ENCODE data around the gene CACNG3. TPM values are rescaled to one million over a fixed set of nuclear protein-coding genes. Genes with fewer than 3 reads are reported as not detected.
A peak's percentile ranks its signal among the peaks of the same experiment; 100 is the strongest.

Gene CACNG3
- total RNA-seq: not detected in 2 replicates
- not detected for total RNA-seq (2013)
- not detected in 2 replicates for polyA plus RNA-seq
- polyA minus RNA-seq: 0.07 TPM in 1 of 2 replicates, not detected in the other

- Histone ChIP-seq H3K27ac (ENCODE audit: low read length in 2 of 2) (no peak within 1 kb of the TSS), H3K9ac (ENCODE audit: low read length) (no peak within 1 kb of the TSS), H3K4me1 (ENCODE audit: control insufficient read depth in 2 of 2, insufficient read depth in 2 of 2, low read length in 2 of 2) (no peaks in the 10 kb centered on the region), H3K4me3 (ENCODE audit: control extremely low read depth in 1 of 5, extremely low read depth in 1 of 5, insufficient read depth in 1 of 5, low read depth in 2 of 5, low read length in 4 of 5) (no peak within 1 kb of the TSS), H3K4me2 (replicated peaks; ENCODE audit: low read depth, low read length, poor library complexity, severe bottlenecking) (no peak within 1 kb of the TSS), H3K36me3 (replicated peaks in 1 of 2; ENCODE audit: control extremely low read depth in 1 of 2, control insufficient read depth in 1 of 2, extremely low read depth in 1 of 2, insufficient read depth in 2 of 2, low read length in 1 of 2) (no peaks in the 10 kb centered on the region), H2AFZ (ENCODE audit: insufficient read depth, low read depth, low read length, poor library complexity, severe bottlenecking) (no peak within 1 kb of the TSS), H4K20me1 (ENCODE audit: control insufficient read depth, insufficient read depth, low read length, poor library complexity, severe bottlenecking) (no peaks in the 10 kb centered on the region), H3K27me3 (replicated peaks in 1 of 4; ENCODE audit: control extremely low read depth in 1 of 4, control insufficient read depth in 3 of 4, insufficient read depth in 4 of 4, low read length in 3 of 4) (peaks cover 0 to 61% (median 50%) of the 10 kb centered on the region in 4 experiments), H3K9me3 (ENCODE audit: control extremely low read depth in 1 of 3, control insufficient read depth in 2 of 3, insufficient read depth in 1 of 3, low read length in 2 of 3) (peaks cover 0 to 12% (median 0%) of the 10 kb centered on the region in 3 donors), H3K79me2 (ENCODE audit: control insufficient read depth, insufficient read depth, low read length) (no peaks in the 10 kb centered on the region)
- H3K27me3 Mint-ChIP-seq: peaks cover 60% of the 10 kb centered on the region
- no peak within 1 kb of the TSS for H3K4me3 Mint-ChIP-seq
- CTCF ChIA-PET: interaction anchor here (1.0 to 8.5 kb wide), 5 partner anchors 9 to 523 kb away, joined by 4 to 125 read pairs (median 59); no protein-coding TSS in a partner anchor
- DNase-seq (peak; percentile 65), ATAC-seq (ENCODE audit: low read depth) (peak; percentile 63)
- H3K4me1 Mint-ChIP-seq: peaks cover 5% of the 10 kb centered on the region
- WGBS (ENCODE audit: insufficient coverage): 11% methylated on average over 52 of the region's 54 CpGs
- H3K27ac Mint-ChIP-seq: no peak within 1 kb of the TSS
- TF ChIP-seq, protein P1, sequence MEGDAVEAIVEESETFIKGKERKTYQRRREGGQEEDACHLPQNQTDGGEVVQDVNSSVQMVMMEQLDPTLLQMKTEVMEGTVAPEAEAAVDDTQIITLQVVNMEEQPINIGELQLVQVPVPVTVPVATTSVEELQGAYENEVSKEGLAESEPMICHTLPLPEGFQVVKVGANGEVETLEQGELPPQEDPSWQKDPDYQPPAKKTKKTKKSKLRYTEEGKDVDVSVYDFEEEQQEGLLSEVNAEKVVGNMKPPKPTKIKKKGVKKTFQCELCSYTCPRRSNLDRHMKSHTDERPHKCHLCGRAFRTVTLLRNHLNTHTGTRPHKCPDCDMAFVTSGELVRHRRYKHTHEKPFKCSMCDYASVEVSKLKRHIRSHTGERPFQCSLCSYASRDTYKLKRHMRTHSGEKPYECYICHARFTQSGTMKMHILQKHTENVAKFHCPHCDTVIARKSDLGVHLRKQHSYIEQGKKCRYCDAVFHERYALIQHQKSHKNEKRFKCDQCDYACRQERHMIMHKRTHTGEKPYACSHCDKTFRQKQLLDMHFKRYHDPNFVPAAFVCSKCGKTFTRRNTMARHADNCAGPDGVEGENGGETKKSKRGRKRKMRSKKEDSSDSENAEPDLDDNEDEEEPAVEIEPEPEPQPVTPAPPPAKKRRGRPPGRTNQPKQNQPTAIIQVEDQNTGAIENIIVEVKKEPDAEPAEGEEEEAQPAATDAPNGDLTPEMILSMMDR (IDR thresholded peaks at IDR 0.05): no peak
- TF ChIP-seq EZH2 (IDR thresholded peaks at IDR 0.05; ENCODE audit: borderline replicate concordance, insufficient read depth, low read depth, low read length, poor library complexity, severe bottlenecking): no peak
- intact Hi-C loops (cut with micrococcal nuclease): no loop called here
- POLR2A ChIA-PET: no interaction called here
- H3K9me3 Mint-ChIP-seq (ENCODE audit: insufficient read depth): no peaks in the 10 kb centered on the region
Measured at GRCh38 chr16:24255456-24256371, at the start of gene CACNG3. CACNG3 (plus strand) TSS chr16:24256335; CDS start chr16:24256755, 420 bp downstream.

DNA sequence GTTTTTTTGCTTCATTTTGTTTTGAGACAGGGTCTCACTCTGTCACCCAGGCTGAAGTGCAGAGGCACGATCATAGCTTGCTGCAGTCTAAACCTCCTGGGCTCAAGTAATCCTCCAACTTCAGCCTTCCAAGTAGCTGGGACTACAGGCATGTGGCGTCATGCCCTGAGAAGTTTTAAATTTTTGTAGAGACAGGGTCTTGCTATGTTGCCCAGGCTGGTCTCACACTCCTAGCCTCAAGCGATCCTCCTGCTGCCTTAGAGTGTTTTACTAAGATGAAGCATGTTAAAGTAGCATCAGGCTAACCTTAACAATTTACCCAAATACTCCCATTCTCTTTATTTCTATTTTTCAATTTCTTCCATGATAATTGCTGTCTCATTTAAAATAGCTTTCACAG, 49.2 kb upstream of the CACNG3 start:
- Histone ChIP-seq H3K9ac (ENCODE audit: low read length) (no peak overlapping the region), H4K20me1 (ENCODE audit: control insufficient read depth, insufficient read depth, low read length, poor library complexity, severe bottlenecking) (peaks cover 40% of the 10 kb centered on the region), H3K4me2 (replicated peaks; ENCODE audit: low read depth, low read length, poor library complexity, severe bottlenecking) (no peak overlapping the region), H3K27ac (ENCODE audit: low read length in 2 of 2) (no peak overlapping the region), H3K4me1 (ENCODE audit: control insufficient read depth in 2 of 2, insufficient read depth in 2 of 2, low read length in 2 of 2) (peaks cover 0 to 14% of the 10 kb centered on the region in 2 donors), H3K27me3 (replicated peaks in 1 of 4; ENCODE audit: control extremely low read depth in 1 of 4, control insufficient read depth in 3 of 4, insufficient read depth in 4 of 4, low read length in 3 of 4) (no peaks in the 10 kb centered on the region), H3K79me2 (ENCODE audit: control insufficient read depth, insufficient read depth, low read length) (no peaks in the 10 kb centered on the region), H3K4me3 (ENCODE audit: control extremely low read depth in 1 of 5, extremely low read depth in 1 of 5, insufficient read depth in 1 of 5, low read depth in 2 of 5, low read length in 4 of 5) (no peak overlapping the region), H2AFZ (ENCODE audit: insufficient read depth, low read depth, low read length, poor library complexity, severe bottlenecking) (no peak overlapping the region), H3K9me3 (ENCODE audit: control extremely low read depth in 1 of 3, control insufficient read depth in 2 of 3, insufficient read depth in 1 of 3, low read length in 2 of 3) (no peaks in the 10 kb centered on the region), H3K36me3 (replicated peaks in 1 of 2; ENCODE audit: control extremely low read depth in 1 of 2, control insufficient read depth in 1 of 2, extremely low read depth in 1 of 2, insufficient read depth in 2 of 2, low read length in 1 of 2) (peaks cover 3 to 88% of the 10 kb centered on the region in 2 experiments)
- DNase-seq (no peak), ATAC-seq (ENCODE audit: low read depth) (no peak)
- Mint-ChIP-seq H3K4me1 (peaks cover 17% of the 10 kb centered on the region), H3K27me3 (no peaks in the 10 kb centered on the region), H3K27ac (no peak overlapping the region), H3K4me3 (no peak overlapping the region), H3K9me3 (ENCODE audit: insufficient read depth) (no peaks in the 10 kb centered on the region)
- POLR2A ChIA-PET: no interaction called here
- WGBS (ENCODE audit: insufficient coverage): 100% methylated on average over 1 of the region's 3 CpGs
- TF ChIP-seq, protein P1 (IDR thresholded peaks at IDR 0.05): no peak
- no peak for TF ChIP-seq EZH2 (IDR thresholded peaks at IDR 0.05; ENCODE audit: borderline replicate concordance, insufficient read depth, low read depth, low read length, poor library complexity, severe bottlenecking)
- intact Hi-C loops (cut with micrococcal nuclease): no loop called here
- CTCF ChIA-PET: no interaction called here
